Eye (tissue), 1 donor: Measurements from ENCODE around the gene ACBD4.
A peak's percentile ranks its signal among the peaks of the same experiment; 100 is the strongest.

Experiments
- DNase-seq: peaks from one replicate; pipeline ENCODE4 v3.0.0-alpha.2; 2015

ACBD4 gene

DNA sequence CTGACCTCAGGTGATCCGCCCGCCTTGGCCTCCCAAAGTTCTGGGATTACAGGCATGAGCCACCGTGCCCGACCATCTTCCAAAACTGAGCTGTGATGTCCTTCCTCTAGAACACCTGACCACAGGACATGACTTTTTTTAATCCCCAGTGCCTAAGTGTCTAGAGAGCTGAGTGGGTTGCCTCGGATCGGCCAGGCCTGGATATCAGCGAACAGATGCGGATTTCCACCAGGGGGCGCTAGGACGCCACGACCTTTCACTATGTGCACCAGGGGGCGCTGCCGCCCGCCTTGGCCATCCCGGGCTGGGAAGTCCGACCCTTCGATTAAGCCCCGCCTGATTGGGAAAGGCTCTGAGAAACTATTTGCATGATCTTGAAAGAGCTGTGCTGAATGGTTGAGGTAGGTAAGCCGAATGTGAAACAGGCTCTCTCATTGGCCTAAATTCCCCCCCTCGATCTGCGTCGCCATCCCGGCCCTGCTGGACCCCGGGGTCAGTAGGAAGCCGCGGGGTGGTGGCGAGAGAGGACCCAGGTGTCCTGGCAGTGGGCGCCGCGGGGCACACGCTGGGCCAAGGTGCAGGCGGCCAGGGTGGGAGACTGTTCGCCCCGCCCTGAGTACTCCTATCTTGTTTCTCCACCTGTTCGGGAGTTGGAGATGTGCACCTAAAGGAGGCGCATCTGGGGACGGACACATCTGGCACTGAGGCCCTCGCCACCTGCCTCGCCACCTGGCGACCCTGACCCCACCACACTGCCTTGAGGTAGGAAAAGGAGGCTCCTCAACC lies at the start of gene ACBD4:
ACBD4 (plus strand) TSS at position 496 of the 786 bp plus-strand sequence. CDS start 458 bp downstream, outside the sequence.
- DNase-seq, result peak; percentile 99

- no peak for DNase-seq
These were observed 49.1 kb upstream of the ACBD4 start for GRCh38 chr17:45086391-45086790.

DNA sequence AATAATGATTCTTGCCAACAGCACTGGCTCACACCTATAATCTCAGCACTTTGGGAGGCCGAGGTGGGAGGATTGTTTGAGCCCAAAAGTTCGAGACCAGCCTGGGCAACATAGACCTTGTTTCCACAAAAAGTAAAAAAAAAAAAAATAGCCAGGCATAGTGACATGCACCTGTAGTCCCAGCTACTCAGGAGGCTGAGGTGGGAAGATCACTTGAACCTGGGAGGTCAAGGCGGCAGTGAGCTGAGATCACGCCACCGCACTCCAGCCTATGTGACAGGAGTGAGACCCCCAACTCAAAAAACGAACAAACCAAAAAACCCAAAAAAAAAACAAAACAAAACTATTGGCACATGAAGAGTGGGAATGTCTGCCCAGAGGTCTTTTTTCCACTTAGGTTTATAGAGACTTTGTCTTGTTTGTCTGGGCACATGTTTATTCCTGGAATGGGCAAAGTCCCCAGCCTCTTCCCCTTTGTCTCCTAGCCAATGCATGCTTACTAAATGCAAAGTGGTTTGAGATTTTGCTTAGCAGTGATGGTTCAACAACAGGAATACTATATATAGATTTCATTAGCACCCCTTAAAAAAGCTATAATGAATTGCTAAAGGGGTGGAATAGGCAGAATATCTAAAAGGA lies 48.5 kb upstream of the ACBD4 start:
- no peak for DNase-seq

GRCh38 chr17:45087504-45087975 lies 47.9 kb upstream of the ACBD4 start:
- no peak for DNase-seq

DNA sequence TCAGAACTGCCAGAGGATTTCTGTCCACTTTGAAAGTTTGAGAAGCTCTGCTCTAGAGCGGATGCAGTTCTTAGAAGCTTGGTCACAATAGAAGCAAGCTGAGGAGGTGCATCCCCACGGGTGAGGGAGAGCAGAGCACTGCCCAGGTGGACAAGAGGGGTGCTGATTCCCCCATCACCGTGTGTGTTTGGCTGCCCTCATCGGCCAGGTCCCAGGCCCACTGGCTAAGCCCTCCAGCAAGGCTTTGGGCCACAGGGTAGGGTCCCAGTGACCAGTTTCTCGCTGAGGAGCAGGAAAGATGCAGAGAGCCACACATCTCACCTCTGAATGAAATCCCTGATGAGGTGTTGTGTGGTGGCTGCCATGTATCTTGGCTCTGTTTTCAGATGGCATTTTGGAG lies 47.5 kb upstream of the ACBD4 start:
- no peak for DNase-seq

DNA sequence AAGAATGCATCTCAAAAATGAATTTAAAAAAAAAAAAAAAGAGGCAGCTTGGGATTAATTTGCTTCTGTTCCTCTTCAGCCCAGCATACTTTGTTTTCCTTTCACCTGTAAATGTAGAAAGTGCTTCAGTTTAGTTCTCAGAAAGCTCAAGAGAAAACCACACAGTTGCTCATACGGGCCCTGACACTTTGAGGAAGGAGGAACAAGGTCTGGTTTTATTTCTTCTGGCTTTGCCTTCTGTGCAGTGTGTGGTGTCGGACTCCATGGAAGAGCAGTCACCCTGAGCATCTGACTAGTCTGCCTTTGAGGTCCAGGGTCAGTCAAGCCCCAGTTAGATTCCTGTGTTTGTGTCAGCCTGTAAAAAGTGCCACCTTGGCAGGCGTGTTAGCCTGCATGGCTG lies 46.7 kb upstream of the ACBD4 start:
- DNase-seq, result no peak

DNA sequence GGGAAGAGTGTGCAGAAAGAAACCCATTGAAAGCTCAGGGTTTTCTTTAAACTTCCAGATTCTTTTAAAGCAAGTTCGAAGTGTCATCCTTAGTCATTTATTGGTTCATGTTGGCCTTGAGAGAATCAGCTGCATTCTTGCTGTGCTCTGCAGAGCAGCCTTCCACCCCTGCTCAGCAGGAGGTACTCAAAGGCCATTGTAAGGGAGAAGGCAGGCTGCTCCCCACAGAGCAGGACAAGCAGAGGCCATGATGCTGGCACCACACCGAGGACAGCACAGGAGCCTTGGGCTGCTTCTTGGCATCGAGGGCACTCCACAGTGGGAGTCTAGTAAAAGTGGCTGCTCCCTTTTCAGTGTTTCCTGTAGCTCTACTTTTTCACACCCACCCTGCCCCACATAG lies 44.8 kb upstream of the ACBD4 start:
- DNase-seq, result no peak

DNA sequence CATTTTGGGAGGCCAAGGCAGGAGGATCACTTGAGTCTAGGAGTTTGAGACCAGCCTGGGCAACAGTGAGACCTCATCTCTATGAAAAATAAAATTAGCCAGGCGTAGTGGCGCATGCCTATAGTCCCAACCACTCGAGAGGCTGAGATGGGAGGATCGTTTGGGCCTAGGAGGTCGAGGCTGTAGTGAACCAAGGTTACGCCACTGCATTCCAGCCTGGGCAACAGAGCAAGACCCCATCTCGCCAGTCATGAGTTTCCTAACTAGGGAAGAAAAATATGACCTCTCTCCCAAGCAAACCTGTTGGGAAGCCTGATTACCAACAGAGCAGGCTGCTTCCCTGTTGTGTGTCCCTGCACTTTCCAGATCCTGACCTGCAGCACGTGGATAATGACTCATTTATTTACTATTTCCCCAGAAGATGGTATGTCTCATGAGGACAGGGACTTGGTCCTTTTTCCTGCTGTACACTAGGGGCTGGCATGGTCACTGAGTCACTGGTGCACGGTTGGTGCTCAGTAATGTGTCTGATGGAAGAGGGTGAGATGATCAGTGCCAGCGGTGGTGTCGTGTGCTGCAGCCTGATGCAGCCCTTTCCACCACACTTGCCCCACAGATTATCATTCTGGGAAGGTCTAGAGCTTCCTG lies 43.6 kb upstream of the ACBD4 start:
- DNase-seq, result no peak

DNA sequence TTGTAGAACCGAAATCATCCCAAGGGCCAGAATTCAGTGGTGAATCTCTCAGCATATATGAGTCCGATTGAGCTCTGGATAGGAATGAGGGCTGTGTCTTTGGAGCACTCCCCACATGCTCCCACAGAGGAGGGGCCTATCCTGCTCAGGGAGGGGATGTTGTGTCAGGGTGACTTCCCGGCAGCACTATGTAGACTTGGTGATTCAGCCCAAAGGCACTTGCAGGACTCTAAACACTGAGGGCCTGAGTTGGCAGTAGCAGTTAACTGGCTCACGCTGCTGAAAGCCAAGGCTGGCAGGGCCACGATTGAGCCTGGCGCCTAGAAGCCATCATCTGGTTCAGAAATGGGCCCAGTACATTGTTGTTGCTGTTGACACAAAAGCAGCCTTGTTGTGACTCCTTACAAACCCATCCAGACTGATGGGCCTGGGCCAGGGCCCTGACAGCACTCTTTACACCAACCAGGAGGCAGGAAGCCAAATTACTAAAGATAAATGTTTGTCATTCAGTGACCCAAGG lies 42.5 kb upstream of the ACBD4 start:
- DNase-seq, result no peak

- no peak for DNase-seq
These were observed 41.9 kb upstream of the ACBD4 start for GRCh38 chr17:45093444-45094110.

DNA sequence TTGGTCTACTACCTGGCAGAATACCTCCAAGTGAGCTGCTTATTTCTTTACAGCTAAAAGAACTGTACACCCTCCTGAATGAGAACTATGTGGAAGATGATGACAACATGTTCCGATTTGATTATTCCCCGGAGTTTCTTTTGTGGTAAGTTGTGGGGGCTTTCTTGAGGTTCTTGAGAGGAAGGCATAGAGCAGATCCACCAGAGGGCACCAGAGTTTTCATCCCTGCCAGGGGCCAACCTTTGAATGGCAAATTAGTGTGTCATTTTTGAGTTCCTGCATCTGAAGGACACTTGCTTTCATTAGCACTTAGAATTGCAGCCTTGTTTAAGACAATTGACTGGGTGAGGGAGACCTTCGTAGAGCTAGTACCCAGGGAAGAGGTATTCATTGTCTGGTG lies 39.3 kb upstream of the ACBD4 start:
- no peak for DNase-seq

GRCh38 chr17:45096926-45097325 lies 38.6 kb upstream of the ACBD4 start:
- DNase-seq, result no peak

DNA sequence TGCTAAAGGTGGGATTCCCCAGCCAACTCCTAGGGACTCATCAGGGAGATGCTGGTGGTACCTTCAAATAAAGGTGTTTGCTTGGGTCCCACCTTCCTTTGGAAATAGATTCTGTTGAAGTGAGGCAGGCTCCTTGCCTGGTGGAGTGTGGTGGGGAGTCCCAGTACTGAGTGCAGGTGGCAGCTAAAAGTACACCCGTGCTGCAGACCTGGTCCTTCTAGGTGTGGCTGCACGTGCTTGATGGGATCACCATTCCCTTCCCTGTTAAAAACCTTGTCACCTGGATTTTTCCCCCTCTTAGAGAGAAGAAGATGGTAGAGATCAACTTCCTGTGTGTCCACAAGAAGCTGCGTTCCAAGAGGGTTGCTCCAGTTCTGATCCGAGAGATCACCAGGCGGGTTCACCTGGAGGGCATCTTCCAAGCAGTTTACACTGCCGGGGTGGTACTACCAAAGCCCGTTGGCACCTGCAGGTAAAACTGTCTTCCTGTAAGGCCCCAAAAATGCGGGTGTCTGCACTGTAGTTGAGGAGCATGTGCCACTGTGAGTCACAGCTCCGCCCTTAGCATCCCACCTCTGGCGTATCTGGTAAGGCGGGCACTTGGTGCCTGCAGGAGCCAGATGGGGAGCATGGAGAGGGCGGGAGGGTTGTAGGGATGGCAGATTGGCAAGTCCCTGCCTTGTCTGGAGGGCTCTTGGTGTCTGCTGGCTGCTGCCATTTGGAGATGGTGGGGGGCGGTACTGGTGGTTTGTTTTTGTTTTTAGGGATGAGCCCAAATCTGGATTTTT lies 37.2 kb upstream of the ACBD4 start:
- no peak for DNase-seq

DNA sequence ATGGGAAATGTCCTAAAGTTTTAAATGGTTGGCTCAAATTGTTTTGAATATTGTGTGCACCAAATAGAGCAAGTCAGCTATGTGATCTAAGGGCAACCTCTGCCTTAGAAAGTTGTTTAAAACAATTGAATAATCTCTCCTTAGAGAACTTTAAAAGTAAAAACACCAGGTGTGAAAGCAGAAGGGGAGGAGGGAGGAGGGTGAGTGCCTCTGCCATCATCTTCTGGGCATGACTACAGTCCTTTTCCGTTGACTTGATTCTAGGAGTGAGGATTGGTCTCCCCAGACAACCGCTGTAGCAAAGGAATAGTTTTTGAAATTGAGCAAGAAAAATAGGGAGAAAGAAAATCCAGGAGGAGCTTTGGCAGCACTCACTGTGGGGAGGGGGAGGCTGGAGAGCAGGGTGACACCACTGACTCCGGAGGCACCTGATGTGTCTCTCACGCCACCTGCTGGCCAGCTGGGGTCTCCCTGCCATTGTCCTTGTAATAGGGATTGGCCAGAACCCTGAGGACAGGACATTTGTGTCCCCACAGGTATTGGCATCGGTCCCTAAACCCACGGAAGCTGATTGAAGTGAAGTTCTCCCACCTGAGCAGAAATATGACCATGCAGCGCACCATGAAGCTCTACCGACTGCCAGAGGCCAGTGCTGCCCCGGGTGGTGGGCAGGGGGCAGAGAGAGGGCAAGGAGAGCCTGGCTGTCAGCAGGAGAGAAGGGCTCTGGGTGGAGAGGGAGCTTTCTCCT lies 36.4 kb upstream of the ACBD4 start:
- DNase-seq, result peak; percentile 93

GRCh38 chr17:45101546-45101882 lies 34.0 kb upstream of the ACBD4 start:
- no peak for DNase-seq

- DNase-seq, result no peak
These were observed 33.3 kb upstream of the ACBD4 start for GRCh38 chr17:45101883-45102811.

- no peak for DNase-seq
These were observed 32.6 kb upstream of the ACBD4 start for GRCh38 chr17:45102856-45103255.

GRCh38 chr17:45103269-45103795 lies 32.2 kb upstream of the ACBD4 start:
- no peak for DNase-seq

GRCh38 chr17:45104029-45104428 lies 31.5 kb upstream of the ACBD4 start:
- DNase-seq, result no peak

GRCh38 chr17:45104497-45104896 lies 31.0 kb upstream of the ACBD4 start:
- DNase-seq, result no peak
